HG03280 (cell line): ENCODE results near the gene SLC35D3.
"Not testable (repeated sequence)": the region's sequence is repeated elsewhere in the genome, so short reads cannot be mapped to it uniquely, and the experiment has no call there.

ENCODE experiments used
- ATAC-seq: cut with Tn5 transposase; IDR thresholded peaks from one replicate; pipeline ENCODE4 v1.9.1; 2021; ENCODE audit warnings: mild to moderate bottlenecking, moderate library complexity; ENCODE audit not compliant: unreplicated experiment

SLC35D3 gene, protein sequence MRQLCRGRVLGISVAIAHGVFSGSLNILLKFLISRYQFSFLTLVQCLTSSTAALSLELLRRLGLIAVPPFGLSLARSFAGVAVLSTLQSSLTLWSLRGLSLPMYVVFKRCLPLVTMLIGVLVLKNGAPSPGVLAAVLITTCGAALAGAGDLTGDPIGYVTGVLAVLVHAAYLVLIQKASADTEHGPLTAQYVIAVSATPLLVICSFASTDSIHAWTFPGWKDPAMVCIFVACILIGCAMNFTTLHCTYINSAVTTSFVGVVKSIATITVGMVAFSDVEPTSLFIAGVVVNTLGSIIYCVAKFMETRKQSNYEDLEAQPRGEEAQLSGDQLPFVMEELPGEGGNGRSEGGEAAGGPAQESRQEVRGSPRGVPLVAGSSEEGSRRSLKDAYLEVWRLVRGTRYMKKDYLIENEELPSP

GRCh38 chr6:136921936-136922684, at the start of gene SLC35D3:
SLC35D3 (plus strand) TSS chr6:136922301; CDS start chr6:136922429, 128 bp downstream.
- no peak for ATAC-seq

GRCh38 chr6:136873748-136874147, 48.4 kb upstream of the SLC35D3 start:
- no peak for ATAC-seq

- ATAC-seq = not testable (repeated sequence)
These were observed 45.6 kb upstream of the SLC35D3 start for GRCh38 chr6:136876469-136876868.

DNA sequence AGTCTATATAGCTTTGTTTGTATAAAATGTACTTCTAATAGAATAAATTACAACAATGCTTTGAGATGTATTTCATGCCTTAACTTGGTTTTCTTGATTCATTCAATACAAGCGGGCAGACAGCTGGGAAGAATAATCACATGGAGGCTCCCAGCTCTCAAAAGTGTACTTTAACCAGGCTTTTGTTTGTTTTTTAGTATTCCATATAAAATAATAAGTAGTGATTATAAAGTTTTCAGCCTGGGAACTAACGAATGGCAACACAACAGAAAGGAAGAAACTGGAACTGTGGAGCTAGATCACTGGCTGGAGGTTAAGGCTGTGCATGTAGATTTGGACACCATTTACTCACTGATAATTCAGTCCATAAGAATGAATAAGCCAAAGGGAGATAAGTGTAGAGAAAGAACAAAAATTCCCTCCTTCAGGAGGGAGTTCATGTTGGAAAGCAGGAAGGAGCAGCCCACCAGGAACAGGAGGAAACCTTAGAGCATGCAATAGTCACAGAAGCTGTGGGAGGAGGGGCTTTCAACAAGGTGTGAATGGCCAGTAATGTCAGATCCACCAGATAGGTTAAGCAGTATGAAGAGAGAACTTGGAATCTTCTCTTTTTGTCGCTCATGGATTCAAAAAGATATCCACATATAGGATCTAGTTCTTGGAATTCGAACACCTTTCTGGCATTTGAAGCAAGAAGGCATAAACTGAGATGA, 41.2 kb upstream of the SLC35D3 start:
- no peak for ATAC-seq

- ATAC-seq = no peak
These were observed 36.0 kb upstream of the SLC35D3 start for GRCh38 chr6:136886091-136886490.

DNA sequence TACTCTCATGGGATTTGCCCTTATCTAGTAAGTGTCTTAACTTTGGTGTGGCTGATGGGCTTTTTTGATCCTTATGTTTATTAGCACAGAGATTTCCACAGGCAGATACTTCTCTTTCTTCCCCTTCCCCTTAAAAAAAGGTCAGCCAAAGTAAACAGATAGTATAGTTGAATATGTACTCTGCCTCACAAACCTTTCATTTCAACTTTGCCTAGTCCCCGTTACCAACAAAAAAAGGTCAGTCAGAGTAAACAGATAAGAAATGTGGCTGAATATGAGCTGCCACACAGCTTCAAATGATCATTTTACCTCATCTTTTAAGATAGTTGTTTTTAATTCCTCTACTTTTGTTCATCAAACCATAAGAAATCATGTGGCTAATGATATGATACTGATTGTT, 34.1 kb upstream of the SLC35D3 start:
- ATAC-seq = no peak

DNA sequence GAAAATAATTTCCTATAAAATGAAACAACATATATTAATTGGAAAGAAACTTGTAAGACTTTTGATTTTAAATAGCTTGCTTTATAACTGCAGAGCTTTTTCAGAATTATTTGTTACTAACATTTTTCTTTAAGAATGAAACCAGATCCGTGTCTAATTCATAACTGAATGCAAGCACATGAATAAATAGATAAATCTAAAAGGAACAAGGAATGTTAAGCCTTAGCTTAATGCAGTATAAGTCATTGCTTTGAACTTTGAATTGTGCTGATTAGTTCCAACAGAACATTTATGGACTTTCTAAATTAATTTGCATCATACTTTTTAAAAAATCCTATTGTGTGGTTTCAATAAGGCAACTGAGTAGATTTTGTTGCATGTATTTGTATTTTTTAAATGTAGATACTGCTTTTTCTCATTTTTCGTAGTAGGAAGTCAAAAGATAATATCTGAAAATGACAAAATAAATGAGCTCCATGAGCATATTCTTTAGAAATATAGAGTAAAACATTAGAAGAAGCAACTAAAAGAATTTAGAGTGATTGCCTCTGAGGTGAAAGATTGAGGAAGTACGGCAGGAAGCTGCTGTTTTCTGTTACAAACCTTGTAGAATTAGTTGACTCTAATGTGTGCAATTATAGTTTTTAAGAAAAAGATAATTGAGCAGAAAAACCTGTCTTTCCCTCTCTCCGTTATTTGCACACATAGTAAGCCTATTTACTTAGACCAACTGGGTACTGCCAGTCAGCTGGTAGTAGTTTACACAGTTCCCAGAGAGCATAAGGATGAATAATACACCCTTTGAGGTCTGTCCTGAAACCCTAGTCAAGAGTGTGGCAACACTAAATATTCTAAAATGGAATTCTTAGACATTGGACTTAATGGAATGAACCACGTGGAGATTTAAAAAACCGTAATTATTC, 32.6 kb upstream of the SLC35D3 start:
- no peak for ATAC-seq

- ATAC-seq = no peak
These were observed 31.8 kb upstream of the SLC35D3 start for GRCh38 chr6:136890194-136890839.

DNA sequence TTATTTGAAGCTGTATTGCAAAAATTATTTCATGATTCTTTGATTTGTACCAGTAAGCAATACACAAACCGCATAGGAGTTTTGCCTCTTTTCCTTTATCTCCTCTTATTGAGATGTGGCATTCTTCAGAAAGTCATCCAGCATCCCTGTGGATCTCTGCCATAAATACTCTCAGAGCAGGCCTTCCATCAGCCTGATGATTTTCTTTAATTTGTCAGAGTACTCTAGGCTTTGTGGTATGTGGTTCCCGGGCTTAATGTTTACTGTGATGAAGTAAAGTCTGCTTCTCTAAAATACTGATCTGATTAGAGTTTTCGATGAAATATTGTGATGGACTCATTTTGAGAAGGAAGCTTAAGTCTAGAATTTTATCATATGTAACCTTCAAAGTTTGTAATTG, 31.1 kb upstream of the SLC35D3 start:
- no peak for ATAC-seq

DNA sequence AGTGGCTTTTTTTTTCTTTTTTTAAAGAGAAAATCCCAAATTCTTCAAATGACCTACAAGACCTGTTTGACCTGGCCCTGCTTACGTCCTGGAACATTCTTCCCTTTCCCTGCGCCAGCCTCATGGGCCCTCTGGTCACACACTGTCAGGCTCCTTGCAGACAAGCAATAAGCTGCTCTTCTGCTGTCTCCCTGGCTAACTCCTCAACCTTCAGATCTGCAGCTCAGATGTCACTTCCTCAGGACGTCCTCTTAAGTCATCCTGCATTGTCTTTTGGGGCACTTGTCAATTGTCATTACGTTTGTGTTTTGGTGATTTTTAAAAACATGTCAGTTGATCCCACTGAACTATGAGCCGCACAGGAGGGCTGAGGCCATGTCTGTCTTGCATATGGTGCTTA, 28.9 kb upstream of the SLC35D3 start:
- no peak for ATAC-seq

DNA sequence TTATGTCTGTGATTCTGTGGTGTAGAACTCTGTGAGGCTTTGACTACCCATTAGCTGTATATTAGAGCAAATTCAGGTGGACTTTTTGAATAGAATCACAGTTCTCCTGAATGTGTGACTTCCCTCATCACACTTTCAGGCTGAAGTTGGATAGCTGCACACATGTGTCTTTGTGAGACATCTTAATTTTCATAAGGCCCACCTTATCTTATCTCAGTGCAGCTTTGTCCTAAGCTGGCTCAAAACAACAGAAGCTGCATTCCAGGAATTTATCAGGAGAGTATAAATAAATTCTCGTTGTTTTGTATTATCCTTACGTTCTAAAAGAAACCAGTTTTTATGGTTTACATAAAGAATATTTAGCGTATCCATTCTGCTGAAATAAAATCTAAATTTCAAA, 26.2 kb upstream of the SLC35D3 start:
- ATAC-seq = no peak

- no peak for ATAC-seq
These were observed 25.0 kb upstream of the SLC35D3 start for GRCh38 chr6:136897071-136897470.

DNA sequence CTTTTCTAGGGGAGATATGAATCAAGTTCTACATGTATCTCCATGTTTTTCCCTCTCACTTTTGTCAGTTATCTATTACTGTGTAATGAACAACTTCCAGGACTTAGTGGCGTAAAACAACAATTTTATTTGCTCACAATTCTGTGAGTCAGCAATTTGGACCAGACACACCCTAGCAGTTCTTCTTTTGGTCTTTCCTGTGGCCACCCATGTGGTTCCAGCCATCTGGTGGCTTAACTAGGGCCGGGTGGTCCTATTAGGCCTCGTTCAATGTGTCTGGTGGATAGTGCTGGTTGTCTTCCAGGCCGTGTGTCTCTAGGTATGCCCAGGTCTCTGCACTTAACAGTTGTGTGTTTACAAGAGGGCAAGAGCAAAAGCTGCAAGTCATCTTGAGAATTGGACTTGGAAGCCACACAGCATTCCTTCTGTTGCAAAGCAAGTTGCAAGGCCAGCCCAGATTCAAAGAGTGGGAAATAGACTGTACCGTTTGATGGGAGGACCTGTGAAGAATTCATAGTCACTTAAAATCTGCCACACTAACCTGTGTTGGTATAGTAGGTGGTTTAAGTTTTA, 20.8 kb upstream of the SLC35D3 start:
- no peak for ATAC-seq

DNA sequence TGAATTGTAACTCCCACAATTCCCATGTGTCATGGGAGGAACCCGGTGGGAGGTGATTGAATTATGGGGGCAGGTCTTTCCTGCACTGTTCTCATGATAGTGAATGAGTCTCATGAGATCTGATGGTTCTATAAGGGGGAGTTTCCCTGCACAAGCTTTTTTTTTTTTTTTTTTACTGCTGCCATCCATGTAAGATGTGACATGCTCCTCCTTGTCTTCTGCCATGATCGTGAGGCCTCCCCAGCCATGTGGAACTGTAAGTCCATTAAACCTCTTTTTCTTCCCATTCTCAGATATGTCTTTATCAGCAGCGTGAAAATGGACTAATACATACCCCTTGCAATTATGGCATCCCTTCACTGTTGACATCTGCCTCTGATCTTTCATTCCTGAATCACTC, 17.6 kb upstream of the SLC35D3 start:
- not testable (repeated sequence) for ATAC-seq

DNA sequence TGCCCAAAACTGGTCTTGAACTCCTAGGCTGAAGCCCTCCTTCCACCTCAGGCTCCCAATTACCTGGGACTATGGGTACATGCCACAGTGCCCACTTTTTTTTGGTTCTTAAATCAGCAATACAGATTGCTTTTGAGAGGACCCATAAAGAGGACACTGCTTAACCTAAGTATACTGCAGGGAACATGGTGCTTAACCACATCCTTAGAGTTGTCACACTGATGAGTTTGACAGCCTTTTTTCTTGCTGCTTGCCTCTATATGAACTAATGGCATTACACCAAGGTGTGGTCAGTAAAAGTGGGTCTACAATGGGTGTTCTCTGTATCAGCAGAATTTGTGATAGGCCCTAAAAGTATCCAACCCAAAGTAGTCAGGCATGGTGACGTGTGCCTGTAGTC, 7.2 kb upstream of the SLC35D3 start:
- ATAC-seq = no peak

- ATAC-seq = no peak
These were observed 3.4 kb upstream of the SLC35D3 start for GRCh38 chr6:136918706-136919105.

GRCh38 chr6:136920216-136920615, 1.9 kb upstream of the SLC35D3 start:
- ATAC-seq = no peak

GRCh38 chr6:136920671-136921380, 1.3 kb upstream of the SLC35D3 start:
- no peak for ATAC-seq

GRCh38 chr6:136921381-136921935, 643 bp upstream of the SLC35D3 start:
- ATAC-seq = no peak
